Diencephalon (tissue), 1 donor: Measurements from ENCODE around the gene HCK. TPM values are rescaled to one million over a fixed set of nuclear protein-coding genes. Genes with fewer than 3 reads are reported as not detected.

Source experiments
- small RNA-seq: library from RNA; depleted of rRNA; stranded (forward); fragments of <200 nt; gene quantifications from one replicate; pipeline ENCODE3, GENCODE V24; 2014
- total RNA-seq: library from RNA; depleted of rRNA; stranded (reverse); fragments of >200 nt; gene quantifications from one replicate; pipeline ENCODE4 v1.2.3, GENCODE V29; 2014

HCK gene
- total RNA-seq = 5.1 TPM

GRCh38 chr20:32052090-32052777 is at the start of gene HCK:
HCK (plus strand) TSS chr20:32052242.

GRCh38 chr20:32010101-32010500 is 41.9 kb upstream of the HCK start, which contains the start of gene CCM2L:
CCM2L (plus strand) TSS chr20:32010438; CDS start chr20:32010455, 17 bp downstream.

DNA sequence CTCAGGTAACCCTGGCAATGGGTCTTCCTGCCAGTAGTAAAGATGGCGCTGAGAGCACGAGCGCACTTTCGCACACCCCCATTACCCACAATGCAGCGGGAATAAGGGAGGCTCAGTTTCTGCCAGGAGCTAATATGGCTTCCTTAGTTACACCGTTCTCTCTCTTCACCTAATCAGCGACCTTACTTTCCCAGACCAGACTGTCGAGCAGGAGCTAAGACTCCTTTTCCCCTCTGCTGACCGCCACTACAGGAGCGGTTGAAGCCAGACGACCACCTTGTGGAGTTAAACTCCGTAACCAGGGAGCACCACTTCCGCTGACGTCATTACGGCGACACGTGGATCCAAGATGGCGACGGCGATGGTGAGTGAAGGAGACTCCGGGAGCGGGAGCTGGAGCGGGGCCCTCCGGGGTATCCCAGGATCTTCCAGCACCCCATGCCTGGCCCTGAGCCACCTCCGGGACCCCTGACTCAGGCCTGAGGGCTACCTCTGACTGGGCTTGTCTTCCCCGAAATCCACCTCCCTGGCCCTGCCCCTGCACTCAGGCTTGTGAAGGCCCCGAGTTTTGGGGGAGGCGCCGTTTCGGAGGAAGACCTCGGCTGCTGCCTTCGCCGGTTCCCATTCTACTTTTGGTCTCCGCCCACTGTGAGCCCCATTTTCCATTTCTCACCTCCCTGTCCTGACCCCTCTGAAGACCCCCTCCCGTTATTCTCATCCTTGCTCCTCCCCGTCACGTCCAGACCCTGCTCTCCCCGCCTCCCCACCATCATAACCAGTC is 57.5 kb downstream of the HCK start, which contains the start of gene TM9SF4:
TSS of gene TM9SF4 (plus strand) at position 323 of the 781 bp plus-strand sequence. CDS start at position 350, 27 bp downstream.

Small RNA genes within 50 kb of the gene (small RNA-seq; reads per million reads assigned to genes)
- 0.18 reads per million for gene RNA5SP481
- not detected for gene RNA5SP482

Other genes with a start within 250 kb of the HCK start
- 1.6 TPM for gene MYLK2, start 232.9 kb upstream of the HCK start, total RNA-seq
- 1.4 TPM for gene FOXS1, start 206.6 kb upstream of the HCK start, total RNA-seq
- 12.5 TPM for gene DUSP15, start 181.7 kb upstream of the HCK start, total RNA-seq
- 7.4 TPM for gene TTLL9, start 181.6 kb upstream of the HCK start, total RNA-seq
- 10.4 TPM for gene PDRG1, start 100.2 kb upstream of the HCK start, total RNA-seq
- 10.1 TPM for gene XKR7, start 84.1 kb upstream of the HCK start, total RNA-seq
- gene CCM2L, start 41.8 kb upstream of the HCK start, total RNA-seq = 3.7 TPM
- 25.4 TPM for gene TM9SF4, start 57.5 kb downstream of the HCK start, total RNA-seq
- gene PLAGL2, start 155.5 kb downstream of the HCK start, total RNA-seq = 1.8 TPM
- gene POFUT1, start 155.6 kb downstream of the HCK start, total RNA-seq = 16.6 TPM
- gene KIF3B, start 225.4 kb downstream of the HCK start, total RNA-seq = 109 TPM